K562 treated with DMSO at 1 percent for 4 hours (cell line): Measurements from ENCODE around the gene RELB. TPM values are rescaled to one million over a fixed set of nuclear protein-coding genes. Genes with fewer than 3 reads are reported as not detected.

Source experiments
- total RNA-seq: library from RNA; unstranded; fragments of 300-600 nt; gene quantifications from 2 replicates; pipeline ENCODE4 v1.2.3, GENCODE V29; 2022; ENCODE audit not compliant: insufficient read depth

RELB gene, protein sequence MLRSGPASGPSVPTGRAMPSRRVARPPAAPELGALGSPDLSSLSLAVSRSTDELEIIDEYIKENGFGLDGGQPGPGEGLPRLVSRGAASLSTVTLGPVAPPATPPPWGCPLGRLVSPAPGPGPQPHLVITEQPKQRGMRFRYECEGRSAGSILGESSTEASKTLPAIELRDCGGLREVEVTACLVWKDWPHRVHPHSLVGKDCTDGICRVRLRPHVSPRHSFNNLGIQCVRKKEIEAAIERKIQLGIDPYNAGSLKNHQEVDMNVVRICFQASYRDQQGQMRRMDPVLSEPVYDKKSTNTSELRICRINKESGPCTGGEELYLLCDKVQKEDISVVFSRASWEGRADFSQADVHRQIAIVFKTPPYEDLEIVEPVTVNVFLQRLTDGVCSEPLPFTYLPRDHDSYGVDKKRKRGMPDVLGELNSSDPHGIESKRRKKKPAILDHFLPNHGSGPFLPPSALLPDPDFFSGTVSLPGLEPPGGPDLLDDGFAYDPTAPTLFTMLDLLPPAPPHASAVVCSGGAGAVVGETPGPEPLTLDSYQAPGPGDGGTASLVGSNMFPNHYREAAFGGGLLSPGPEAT
- total RNA-seq = 7.5 and 10.9 TPM in 2 replicates

GRCh38 chr19:45001087-45001739, at the start of gene RELB:
Gene RELB, plus strand, starts transcription at chr19:45001464. Its CDS starts 116 bp downstream, at chr19:45001580.

DNA sequence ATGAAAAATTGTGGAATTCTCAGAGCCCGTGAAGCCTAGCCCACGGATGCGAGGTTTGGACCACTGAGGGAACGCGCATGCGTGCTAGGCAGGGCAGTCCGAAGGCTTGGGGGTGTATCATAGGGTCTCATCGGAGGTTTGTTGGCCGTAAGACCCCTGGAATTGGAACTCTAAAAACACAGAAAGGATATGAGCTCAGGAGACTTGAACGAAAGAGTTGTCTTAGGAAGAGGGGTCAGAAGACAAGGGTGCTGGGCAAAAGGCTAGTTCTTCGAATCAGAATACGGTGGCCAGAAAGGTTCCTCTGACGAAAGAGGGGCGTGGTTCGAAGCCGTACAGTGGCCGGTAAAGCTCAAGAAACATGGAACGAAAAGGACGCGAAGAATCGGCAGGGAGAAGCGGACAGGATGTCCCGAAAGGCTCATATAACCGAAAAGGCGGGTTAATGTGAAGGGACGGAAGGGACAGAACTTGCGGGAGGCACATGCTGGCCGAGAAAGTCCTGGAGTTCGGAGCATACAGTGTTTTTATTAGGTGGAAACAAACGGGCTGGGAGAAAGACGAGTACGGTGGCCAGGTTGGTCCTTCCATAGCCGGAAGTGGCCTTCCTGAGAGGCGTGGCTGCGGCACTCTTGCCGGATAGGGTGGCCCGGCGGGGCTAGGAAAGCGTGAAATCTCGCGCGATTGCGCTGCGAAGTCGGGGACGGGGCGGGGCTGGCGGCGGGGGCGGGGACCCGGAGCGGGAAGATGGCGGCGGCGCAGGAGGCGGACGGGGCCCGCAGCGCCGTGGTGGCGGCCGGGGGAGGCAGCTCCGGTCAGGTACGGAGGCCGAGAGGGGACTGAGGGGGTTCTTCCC, 46.4 kb upstream of the RELB start, which contains the start of gene CLPTM1:
TSS of gene CLPTM1 (plus strand) at position 732 of the 856 bp plus-strand sequence. CDS start at position 748, 16 bp downstream.

DNA sequence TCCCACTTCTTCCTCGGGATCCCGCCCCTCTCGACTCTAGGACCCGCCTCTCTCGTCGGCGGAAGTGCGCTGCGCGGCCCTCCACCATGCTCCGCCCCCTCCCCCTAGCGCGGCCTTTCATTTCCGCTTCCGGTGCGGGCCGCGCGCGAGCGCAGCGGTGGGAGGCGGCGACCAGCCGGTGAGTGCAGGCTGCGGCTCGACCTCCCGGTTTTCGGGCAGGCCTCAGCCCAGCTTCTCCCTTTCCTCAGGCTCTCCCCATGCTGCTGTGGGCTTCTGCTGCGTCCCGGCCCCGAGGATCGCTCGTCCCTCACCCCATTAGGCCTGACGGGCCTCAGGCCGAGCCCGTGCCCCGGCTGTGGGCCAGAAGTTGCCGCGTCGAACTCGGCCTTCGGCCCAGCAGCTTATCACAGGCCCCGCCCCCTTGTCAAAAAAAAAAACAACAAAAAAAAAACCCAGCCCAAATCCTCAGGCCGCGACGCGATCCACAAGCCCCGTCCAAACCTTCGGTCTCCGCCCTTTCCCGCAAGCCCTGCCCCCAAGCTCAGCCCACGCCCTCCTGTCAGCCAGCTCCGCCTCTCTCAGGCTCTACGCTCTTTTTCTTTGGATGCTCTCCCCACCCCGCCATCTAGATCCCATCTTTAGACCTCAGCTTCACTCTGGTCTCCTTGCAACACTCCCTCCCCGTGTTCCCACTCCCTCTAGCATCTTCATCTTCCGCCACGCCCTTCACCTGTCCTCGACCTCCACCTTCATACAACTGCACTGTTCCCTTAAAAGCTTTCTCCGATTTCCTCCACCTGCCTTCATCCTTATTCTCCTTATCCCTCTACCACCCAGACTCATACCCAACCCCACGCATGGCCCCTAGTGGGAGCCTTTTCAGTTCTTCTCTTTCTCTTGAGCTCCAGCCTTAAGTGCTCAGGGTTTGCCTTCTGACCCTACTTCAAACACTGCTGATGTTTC, 37.9 kb downstream of the RELB start, which contains the start of gene CLASRP:
TSS of gene CLASRP (plus strand) at position 115 of the 963 bp plus-strand sequence. CDS start 1,168 bp downstream, outside the sequence.

DNA sequence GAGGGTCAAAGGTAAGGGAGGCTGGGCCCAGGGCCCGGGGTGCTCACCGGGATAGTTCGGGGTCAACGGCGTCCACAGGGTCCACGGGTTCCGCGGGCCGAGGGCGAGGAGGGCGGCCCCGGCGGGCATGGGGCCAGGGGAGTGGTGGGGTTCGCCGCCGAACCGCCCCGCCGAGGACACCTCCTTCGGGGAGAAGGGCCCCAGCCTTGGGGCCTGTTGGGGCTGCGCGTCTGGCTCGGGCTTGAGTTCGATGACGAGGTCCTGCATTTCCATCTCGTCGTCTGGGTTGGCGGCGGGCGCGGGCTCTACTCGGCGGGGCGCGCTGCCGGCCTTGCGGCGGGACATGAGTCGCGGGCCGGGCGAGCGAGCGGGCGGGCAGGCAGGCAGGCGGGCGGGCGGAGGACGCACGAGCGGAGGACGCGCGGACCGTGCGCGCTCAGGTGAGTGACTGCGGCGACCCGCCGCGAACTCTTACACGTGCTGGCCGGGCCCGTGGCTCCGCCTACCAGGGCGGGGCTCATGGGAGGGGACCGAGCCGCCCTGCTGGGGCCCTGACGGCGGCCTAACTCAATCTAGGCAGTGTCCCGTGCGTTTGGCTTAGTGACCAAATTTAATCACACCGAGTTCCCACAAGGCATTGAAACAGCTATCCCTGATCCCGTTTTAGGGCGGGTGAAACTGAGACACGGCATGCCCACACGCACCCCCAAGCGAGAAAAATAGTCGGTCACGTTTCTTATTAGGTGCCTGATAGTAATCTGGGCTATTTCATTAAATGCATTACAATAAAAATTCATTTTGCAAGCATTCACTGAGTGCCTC, 75.0 kb downstream of the RELB start, which contains the start of gene ZNF296:
TSS of gene ZNF296 (minus strand) at position 450 of the 822 bp plus-strand sequence. CDS start at position 345, 105 bp downstream.

DNA sequence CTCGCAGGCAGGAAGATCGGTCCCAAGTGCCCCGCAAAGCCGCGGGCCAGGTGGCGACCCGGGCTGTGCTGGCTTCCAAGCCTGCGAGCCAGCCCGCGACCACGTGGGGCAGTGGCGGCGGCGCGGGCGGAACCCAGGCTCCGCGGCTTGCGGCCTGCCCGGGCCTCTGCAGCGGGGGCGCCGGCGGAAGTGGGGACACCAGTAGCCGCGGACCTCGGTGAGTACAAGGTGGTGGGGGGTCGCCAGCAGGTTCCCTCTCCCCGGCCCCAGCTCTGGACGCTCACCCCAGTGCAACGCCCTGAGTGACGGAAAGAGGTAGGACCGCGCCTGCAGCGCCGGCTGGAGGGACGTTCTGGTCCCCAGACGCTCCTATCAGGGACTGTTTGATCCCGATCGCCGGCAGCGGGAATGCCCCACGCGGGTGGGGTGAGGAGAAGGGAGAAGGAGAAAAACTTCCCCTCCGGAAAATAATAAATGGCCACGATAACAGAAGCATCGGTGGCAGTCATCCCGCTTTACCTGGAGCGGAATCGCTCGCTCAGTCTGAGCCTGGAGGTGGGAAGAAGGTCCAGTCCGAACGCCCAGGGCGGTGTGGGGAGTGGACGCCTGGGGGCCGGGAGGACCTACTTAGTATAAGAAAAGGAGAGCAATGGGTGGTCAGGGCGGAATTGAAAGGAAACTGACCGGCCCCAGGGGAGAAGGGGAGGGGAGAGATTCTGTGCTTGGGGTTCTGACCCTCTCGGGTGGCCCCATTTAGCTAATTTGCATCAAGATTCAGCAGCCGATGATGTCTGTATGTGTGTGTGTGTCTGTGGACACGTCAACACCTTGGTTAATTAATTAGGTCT, 78.0 kb downstream of the RELB start, which contains the start of gene GEMIN7:
TSS of gene GEMIN7 (plus strand) at position 198 of the 848 bp plus-strand sequence. CDS start 10,855 bp downstream, outside the sequence.

Other genes with a start within 250 kb of the RELB start
- 0.71 TPM in 1 of 2 replicates, not detected in the other for gene CBLC, start 223.6 kb upstream of the RELB start, total RNA-seq
- gene BCAM, start 192.4 kb upstream of the RELB start, total RNA-seq = 3.5 and 4.6 TPM in 2 replicates
- 127 and 137 TPM in 2 replicates for gene NECTIN2, start 155.2 kb upstream of the RELB start, total RNA-seq
- gene TOMM40, start 110.2 kb upstream of the RELB start, total RNA-seq = 106 and 111 TPM in 2 replicates
- 1,934 and 2,198 TPM in 2 replicates for gene APOE, start 95.7 kb upstream of the RELB start, total RNA-seq
- 849 and 1,275 TPM in 2 replicates for gene APOC1, start 86.9 kb upstream of the RELB start, total RNA-seq
- not detected in 2 replicates for gene APOC4, start 59.2 kb upstream of the RELB start, total RNA-seq
- gene APOC2, start 55.4 kb upstream of the RELB start, total RNA-seq = not detected in 2 replicates
- gene CLPTM1, start 46.1 kb upstream of the RELB start, total RNA-seq = 66.0 and 92.3 TPM in 2 replicates
- gene CLASRP, start 37.6 kb downstream of the RELB start, total RNA-seq = 34.0 and 56.8 TPM in 2 replicates
- 3.4 and 6.1 TPM in 2 replicates for gene ZNF296, start 75.0 kb downstream of the RELB start, total RNA-seq
- 29.4 and 34.0 TPM in 2 replicates for gene GEMIN7, start 77.8 kb downstream of the RELB start, total RNA-seq
- 16.9 and 23.6 TPM in 2 replicates for gene PPP1R37, start 91.7 kb downstream of the RELB start, total RNA-seq
- gene NKPD1, start 159.5 kb downstream of the RELB start, total RNA-seq = 0.17 TPM in 1 of 2 replicates, not detected in the other
- gene TRAPPC6A, start 176.8 kb downstream of the RELB start, total RNA-seq = 92.2 and 94.5 TPM in 2 replicates
- 20.1 and 28.6 TPM in 2 replicates for gene BLOC1S3, start 177.3 kb downstream of the RELB start, total RNA-seq
- 10.5 and 12.9 TPM in 2 replicates for gene EXOC3L2, start 243.9 kb downstream of the RELB start, total RNA-seq
- gene MARK4, start 249.8 kb downstream of the RELB start, total RNA-seq = 20.2 and 23.1 TPM in 2 replicates